GM21619 (cell line): ENCODE results near the gene MCEMP1.
"Not testable (repeated sequence)": the region's sequence is repeated elsewhere in the genome, so short reads cannot be mapped to it uniquely, and the experiment has no call there.

Source experiments
- ATAC-seq: cut with Tn5 transposase; IDR thresholded peaks from one replicate; pipeline ENCODE4 v1.9.1; 2021; ENCODE audit not compliant: unreplicated experiment

MCEMP1 gene

DNA sequence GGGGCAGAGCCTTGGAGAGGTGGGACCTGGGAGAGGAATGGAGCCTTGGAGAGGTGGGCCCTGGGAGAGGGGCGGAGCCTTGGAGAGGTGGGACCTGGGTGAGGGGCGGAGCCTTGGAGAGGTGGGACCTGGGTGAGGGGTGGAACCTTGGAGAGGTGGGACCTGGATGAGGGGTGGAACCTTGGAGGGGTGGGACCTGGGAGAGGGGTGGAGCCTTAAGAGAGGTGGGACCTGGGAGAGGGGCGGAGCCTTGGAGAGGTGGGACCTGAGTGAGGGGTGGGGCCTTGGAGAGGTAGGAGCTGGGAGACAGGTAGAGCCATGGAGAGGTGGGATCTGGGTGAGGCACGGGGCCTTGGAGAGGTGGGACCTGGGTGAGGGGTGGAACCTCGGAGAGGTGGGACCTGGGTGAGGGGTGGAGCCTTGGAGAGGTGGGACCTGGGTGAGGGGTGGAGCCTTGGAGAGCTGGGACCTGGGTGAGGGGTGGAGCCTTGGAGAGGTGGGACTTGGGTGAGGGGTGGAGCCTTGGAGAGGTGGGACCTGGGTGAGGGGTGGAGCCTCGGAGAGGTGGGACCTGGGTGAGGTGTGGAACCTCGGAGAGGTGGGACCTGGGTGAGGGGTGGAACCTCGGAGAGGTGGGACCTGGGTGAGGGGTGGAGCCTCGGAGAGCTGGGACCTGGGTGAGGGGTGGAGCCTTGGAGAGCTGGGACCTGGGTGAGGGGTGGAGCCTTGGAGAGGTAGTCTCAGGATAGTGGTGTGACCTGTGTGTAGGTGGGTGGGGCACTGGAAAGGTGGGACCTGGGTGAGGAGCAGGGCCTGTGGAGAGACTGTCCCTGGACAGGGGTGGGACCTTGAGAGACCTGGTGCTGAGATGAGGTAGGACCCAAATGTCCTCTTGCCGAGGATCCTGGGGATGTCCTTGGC, 33.0 kb upstream of the MCEMP1 start:
- not testable (repeated sequence) for ATAC-seq

DNA sequence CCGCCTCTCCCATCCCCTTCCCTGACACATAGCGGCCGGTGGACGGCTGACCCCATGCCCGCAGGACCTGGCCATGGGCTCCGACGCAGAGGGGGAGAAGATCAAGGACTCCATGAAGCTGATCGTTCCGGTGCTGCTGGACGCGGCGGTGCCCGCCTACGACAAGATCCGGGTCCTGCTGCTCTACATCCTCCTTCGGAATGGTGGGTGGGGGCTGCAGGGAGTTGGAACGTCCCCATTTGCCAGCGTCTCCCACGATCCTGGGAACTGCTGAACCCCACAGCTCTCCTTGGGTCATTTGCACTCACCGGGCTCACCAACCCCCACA, 32.4 kb upstream of the MCEMP1 start:
- ATAC-seq, result no peak

DNA sequence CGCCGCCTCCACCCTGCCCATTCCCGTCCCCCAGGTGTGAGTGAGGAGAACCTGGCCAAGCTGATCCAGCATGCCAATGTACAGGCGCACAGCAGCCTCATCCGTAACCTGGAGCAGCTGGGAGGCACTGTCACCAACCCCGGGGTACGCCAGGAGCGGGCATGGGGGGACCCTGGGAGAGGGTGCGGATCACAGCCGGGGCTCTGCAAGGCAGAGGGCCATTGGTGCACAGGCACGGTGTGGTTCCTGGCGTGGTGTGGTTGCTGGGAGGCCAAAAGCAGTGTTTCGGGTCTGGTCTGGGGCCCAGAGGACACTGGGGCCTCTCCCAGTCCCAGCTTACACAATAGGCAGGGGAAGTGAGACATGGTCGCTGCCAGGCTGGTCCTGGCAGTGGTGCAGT, 31.7 kb upstream of the MCEMP1 start:
- ATAC-seq, result no peak

DNA sequence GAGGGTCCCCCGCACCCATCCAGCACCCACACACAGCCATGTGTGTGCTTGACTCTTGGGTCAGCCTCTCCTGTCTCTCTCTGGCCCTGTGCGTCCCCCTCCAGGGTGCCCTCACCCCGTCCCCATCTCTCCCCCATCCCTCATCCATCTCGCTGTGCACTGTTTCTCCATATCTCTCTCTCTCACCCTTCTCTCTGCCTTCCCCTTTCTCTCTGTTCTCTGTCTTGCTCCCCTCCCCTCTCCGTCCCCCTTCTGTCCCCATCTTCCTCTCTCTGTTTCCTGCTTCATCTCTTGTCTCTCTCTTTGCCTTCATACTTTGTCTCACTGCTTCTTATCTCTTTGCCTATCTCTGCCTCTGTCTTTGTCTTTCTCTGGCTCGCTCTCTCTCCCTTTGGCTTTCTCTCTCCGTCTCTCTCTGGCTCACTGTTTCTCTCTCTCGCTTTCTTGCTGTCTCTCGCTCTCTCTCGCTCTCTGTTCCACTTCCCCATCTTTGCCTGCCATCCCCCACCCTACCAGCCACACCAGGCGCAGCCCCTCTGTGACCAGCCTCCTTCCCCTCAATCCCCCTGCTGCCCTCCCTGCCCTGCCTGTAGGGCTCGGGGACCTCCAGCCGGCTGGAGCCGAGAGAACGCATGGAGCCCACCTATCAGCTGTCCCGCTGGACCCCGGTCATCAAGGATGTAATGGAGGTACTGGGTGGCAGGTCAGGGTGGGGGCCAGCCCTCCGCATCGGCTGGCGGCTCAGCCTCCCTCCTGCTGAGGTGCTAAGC, 31.0 kb upstream of the MCEMP1 start:
- ATAC-seq, result no peak

DNA sequence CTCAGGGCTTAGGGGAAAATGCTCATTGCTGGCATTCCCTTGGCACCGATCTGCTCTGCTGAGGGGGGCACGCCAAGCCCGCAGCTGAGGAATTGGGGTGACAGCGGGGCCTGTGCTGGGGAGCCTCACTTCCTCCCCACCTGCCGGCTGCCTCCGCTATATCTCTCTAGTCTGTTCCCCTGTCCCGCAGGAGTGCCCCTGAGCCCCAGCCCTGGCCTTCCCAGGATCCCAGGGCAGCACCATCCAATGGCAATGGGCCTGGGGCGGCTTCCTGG, 30.5 kb upstream of the MCEMP1 start:
- no peak for ATAC-seq

DNA sequence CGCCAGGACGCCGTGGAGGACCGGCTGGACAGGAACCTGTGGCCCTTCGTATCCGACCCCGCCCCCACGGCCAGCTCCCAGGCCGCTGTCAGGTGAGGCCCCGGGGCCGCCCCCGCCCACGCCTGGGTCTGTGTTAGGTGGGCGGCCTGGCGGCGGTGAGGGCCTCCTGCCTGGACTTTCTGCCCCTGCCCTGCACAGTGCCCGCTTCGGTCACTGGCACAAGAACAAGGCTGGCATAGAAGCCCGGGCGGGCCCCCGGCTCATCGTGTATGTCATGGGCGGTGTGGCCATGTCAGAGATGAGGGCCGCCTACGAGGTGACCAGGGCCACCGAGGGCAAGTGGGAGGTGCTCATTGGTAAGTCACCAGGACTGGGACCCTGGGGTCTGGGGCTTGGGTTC, 29.7 kb upstream of the MCEMP1 start:
- ATAC-seq, result no peak

DNA sequence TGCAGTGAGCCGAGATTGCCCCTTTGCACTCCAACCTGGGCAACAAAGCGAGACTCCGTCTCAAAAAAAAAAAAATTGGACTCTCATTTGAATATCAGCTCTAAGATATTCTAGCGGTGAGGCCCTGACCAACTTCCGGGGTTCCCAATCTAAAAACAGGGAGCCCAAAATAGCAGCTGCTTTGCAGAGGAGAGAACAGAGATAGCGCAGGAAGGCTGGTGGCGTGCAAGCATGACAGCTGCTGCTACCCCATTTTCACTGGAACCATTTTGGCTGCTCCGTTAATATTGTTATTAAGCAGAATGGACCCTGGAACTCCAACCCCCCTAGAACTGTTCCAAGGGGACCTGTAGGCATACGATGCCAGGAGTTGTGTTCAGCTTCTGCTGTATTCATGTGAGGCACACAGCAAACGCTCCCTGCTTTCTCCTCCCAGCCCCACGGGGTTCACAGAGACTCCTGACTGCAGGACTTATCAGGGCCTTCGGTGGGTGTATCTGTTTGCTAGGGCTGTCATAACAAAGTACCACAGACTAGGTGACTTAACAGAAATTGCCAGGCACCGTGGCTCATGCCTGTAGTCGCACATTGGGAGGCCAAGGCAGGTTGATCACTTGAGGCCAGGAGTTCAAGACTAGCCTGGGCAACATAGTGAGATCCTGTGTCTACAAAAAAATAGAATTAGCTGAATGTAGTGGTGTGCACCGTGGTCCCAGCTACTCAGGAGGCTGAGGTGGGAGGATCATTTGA, 28.4 kb upstream of the MCEMP1 start:
- no peak for ATAC-seq

DNA sequence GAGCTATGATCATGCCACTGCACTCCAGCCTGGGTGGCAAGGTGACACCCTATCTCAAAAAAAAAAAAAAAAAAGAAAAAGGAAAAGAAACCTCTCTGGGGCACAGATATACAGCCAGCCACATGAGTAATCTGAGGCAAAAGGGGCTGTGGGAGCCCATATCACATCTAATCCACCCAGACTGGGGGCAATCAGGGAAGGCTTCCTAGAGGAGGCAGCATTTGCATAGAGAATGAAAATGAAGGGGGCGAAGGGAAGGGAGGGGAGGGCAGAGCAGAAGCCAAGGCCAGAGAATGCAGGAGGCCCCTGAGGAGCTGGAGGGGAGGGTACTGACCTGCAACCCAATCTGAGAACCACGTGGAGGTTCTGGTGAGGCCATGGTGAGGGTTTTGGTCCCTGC, 26.7 kb upstream of the MCEMP1 start:
- ATAC-seq, result no peak

DNA sequence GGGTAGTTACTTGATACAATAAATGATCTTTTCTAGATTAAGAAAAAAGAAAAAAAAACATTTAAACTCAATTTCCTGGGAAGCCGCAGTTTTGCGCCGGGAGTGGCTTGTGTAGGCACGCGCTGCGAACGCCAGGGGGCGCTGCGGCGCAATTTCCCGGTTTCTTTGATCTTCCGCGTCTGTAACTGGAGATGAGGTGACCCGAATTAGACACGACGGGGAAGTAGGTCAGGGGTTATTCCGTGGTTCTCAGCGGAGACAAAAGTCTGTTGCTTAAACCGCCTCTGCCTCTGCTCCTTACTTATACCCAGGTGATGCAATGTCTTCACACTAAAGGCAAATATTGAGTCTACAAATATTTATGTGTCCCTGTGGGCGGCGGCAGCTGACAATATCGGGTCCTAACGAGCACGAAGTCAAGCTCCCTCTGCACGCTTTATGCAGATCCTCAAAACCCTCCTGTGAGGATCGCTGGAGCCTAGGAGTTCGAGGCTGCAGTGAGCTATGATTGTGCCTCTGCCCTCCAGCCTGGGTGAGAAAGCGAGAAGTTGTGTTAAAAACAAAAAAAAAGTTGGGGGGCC, 24.7 kb upstream of the MCEMP1 start:
- ATAC-seq, result no peak

DNA sequence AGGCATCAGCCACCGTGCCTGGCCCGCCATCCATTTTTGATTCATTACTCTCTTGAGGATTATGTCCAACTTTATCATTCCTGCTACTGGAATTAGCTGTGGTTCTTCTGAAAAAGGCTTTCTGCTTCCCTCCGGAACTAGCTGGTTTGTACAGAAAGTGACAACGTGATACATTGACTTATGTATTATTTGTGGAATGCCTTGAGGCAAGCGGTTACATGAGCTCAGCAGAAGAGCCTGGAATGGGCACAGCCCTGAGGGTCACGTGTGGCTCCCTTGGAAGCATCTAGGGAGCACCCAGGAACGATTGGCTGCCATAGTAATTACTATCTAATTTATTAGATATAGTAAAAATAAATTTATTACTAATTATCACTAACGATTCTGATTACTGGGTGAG, 22.5 kb upstream of the MCEMP1 start:
- no peak for ATAC-seq

DNA sequence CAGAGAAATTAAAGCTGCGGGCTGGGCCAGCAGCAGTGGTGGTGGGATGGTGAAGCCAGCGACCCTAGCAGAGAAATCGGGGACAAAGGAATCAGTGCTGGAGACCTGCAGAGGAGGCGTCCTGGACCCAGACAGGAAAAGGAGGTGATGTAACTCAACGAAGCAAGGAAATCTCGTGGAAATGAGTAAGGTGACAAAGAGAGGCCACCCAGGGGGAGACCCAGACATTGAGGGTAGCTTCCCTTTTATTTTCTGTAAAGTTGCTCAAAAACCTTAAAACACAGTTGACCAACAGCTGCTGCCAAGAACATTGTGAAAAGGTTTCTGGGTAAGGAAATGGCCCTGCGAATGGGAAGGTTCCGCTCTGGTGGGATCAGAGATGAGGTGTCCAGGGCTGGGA, 21.3 kb upstream of the MCEMP1 start:
- ATAC-seq, result no peak

DNA sequence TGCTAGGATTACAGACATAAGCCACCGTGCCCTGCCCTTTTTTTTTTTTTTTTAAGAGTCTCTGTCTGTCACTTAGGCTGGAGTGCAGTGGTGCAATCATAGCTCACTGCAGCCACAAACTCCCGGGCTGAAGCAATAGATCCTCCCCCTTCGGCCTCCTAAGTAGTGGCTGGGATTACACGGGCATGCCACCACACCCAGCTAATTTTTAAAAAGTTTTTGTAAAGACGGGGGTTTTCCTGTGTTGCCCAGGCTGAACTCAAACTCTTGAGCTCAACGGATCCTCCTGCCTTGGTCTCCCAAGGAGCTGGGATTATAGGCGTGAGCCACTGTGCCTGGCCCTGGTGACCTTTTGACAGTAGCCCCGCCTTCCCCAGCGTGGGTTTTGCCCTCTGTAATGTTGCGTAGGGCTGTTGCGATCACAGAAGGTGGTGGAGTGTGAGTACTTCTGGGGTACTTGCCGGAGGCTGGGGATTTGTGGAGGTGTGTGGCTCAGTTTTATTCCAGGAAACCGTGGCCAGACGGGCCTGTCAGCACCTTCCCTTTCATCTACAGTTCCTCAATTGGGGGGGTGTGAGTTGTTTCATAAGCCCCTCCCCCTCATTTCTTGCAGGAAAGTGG, 19.6 kb upstream of the MCEMP1 start:
- ATAC-seq, result no peak

DNA sequence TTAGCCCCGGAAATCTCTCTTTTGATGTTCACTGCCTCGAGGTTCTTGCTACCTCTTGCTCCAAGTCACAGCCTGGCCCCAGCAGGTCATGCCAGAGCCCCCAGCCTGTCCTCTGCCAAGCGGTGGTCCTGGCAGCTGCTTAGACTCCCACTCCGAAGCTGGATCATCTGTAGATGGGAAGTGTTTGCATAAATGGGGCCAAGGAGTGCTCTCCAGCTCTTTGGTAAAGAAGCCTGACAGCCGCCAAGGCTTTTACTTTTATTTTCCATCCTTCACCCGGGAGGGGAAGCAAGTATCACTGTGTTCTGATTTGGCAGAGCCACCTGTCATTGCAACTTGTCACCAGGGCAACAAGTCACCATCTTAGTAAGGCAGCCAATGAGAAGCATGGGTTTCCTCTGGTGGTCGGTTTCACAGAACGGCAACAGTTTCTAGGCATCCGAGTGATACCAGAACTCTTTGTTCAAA, 18.6 kb upstream of the MCEMP1 start:
- ATAC-seq, result peak; percentile 78

DNA sequence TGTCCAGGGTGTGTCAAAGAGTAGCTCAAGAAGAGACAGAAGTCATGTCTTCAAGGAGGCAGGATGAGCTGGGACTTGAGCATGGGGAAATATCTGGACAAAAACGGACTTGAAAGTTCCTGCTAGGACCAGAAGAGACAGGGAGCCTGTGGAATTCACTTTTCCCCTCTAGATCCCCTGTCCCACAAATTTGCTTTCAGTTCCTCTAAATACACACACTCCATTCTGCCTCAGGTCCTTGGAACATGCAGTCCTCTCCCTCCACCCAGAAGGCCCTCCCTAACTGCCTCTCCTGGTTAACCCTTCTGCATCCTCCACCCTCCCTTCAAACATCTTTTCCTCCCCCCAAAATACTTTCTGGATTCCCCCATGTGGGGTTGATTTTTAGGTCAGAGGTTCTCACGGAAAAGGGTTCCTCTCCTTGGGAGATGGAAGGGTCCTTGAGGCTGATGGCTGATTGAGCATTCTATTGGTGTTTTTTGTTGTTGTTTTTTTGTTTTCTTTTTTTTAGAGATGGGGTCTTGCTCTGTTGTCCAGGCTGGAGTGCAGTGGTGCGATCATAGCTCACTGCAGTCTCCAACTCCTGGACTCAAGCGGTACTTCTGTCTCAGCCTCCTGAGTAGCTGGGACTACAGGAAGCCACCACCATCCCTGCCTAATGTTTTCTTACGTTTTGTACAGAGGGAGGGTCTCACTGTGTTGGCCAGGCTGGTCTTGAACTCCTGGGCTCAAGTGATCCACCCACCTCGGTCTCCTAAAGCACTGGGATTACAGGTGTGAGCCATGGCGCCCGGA, 14.9 kb upstream of the MCEMP1 start:
- no peak for ATAC-seq

DNA sequence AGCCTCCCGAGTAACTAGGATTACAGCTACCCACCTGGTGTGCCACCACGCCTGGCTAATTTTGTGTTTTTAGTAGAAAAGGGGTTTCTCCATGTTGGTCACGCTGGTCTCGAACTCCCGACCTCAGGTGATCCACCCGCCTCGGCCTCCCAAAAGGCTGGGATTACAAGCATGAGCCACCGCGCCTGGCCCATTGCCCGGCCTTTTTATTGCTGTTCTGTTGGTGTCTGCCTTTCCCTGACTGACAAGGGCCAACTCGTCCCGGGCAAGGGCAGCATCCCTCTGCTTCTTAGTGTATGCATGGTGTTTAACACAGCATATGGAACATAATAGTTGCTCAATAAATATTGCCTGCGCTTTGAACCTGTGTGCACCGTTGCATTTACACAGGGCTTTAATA, 14.2 kb upstream of the MCEMP1 start:
- ATAC-seq, result no peak

DNA sequence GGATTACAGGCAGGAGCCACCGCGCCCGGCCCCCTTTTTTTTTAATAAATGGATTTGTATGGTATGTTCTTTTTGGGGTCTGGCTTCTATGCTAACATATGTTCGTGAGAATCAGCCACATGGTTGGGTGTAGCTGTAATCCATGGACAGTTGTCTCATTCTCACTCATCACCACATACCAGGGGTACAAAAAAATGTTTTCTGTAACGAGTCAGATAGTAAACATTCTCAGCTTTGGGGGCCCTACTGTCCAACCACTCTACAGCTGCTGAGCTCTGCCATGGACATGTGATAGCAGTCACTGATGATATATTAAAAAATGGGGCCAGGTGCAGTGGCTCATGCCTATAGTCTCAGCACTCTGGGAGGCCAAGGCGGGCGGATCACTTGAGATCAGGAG, 13.2 kb upstream of the MCEMP1 start:
- ATAC-seq, result no peak

DNA sequence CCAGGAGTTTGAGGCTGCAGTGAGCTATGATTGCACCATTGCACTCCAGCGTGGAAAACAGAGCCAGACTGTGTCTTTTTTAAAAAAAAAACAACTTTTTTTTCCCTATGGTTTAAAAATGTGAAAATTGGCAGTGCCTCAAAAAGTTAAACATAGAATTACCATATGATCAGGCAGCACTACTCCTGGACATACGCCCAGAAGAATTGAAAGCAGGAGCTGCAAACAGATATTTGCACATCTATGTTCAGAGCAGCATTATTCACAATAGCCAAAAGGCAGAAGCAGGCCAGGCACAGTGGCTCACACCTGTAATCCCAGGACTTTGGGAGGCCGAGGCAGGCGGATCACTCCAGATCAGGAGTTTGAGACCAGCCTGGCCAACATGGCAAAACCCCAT, 11.8 kb upstream of the MCEMP1 start:
- ATAC-seq, result no peak

DNA sequence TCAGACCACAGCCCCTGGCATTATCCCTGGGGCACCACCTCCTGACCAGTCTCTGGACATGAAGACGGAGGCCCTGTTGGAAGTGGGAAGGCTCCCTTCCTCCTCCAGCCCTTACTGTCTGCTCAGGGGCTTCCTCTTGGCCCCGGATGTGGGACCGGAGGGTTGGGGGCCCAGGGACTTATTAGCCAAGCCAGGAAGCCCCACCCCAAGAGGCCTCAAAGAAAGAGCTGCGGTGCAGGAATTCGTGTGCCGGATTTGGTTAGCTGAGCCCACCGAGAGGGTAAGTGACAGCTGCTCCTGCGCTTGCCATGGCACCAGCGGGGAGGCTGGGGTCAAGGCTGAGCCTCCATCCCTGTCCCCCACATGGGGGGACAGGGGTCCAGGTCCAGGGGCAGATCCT, 8.0 kb upstream of the MCEMP1 start, which contains the start of gene RETN:
Gene RETN (plus strand): TSS at position 208 of the 400 bp plus-strand sequence. CDS start 278 bp downstream, outside the sequence.
- ATAC-seq, result no peak

DNA sequence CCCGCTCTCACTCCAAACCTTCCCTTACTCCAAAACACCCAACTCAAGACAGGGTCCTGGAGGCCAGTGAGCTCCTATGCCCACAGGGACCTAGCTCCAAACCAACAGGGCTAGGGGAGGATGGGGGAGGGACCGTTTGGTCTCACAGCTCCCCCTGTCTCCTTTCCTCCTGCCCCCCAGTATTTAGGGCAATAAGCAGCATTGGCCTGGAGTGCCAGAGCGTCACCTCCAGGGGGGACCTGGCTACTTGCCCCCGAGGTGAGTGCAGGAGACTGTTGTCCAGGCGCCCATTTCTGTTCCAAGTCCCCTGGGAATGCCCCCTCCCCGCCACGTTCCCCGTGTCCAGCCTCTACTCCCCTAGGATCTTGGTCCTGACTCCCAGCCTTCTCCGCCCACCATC, 7.2 kb upstream of the MCEMP1 start:
- ATAC-seq, result no peak

DNA sequence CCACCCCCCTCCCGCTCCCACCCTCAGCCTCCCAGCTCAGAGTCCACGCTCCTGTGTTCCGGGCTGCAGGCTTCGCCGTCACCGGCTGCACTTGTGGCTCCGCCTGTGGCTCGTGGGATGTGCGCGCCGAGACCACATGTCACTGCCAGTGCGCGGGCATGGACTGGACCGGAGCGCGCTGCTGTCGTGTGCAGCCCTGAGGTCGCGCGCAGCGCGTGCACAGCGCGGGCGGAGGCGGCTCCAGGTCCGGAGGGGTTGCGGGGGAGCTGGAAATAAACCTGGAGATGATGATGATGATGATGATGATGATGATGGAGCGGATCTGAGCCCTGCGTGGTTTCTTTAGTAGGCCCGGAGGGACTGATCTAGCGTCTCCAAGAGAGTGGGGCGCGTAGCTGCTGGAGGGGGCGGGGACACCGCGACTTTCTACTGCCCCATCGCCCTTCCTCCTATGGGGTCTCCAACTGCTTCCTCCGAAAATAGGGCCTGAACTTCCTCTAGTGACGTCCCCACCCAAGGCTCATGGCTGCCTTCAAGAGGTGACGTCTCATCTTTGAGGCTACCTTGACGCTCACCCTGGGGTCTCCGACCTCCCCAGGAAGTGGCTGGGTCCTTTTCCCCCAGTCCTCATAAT, 6.6 kb upstream of the MCEMP1 start:
- no peak for ATAC-seq
